ENCODE measurements around the gene XYLB. TPM values are rescaled to one million over a fixed set of nuclear protein-coding genes. Genes with fewer than 3 reads are reported as not detected.

The XYLB gene
- total RNA-seq = 1.2 and 2.1 TPM in 2 replicates

GRCh38 chr3:38346587-38347410 lies at the start of gene XYLB:
Gene XYLB (plus strand): TSS chr3:38346785. CDS start chr3:38346869, 84 bp downstream.

DNA sequence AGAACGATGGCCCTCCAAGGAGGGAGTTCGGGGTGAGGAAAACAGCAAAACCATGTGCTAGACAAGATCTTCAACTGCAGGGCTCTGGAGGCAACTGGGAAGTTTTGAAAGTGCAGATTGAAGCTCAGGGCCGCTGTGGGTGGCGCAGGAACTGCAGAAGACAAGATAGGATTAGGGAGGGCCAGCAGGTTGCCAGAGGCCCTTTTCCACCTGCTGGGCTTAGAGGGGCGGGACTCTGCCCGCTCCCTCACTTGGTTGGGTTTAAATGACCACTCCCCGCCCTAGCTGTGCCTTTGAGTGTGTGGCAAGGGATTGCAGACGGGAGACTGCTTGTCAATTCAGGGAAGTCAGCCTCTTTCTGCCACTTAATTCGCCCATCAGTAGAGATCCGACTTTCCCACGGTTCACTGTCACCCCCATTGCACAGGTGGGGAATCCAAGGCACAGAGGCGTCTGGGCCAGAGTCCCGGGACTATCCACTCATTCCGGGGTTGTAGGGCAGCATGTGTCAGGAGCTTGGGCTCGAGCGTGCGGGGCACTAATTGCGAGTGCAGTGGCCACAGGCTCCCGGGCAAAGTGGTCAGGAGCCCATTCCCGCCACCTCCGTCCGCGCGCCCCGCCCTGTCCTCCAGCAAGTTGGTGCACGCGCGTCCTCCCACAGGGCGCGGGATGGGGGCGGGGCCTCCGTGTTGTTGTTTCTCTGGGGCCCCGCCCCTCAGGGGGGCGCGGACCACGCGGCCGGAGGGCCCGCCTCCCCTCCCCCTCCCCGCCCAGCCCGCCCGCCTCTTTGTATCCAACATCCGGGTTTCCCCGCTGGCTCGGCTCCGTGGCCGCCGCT lies 106.7 kb downstream of the XYLB start, which contains the start of gene ACVR2B:
ACVR2B (plus strand) TSS at position 816 of the 838 bp plus-strand sequence. CDS start 433 bp downstream, outside the sequence.

Other genes starting within 250 kb of the XYLB start
- gene ACAA1, start 209.7 kb upstream of the XYLB start, total RNA-seq = 20.9 and 26.7 TPM in 2 replicates
- gene MYD88, start 208.1 kb upstream of the XYLB start, total RNA-seq = 22.0 and 34.2 TPM in 2 replicates
- gene OXSR1, start 181.2 kb upstream of the XYLB start, total RNA-seq = 59.5 and 75.7 TPM in 2 replicates
- gene SLC22A13, start 81.0 kb upstream of the XYLB start, total RNA-seq = 0.24 and 0.64 TPM in 2 replicates
- gene SLC22A14, start 64.5 kb upstream of the XYLB start, total RNA-seq = under 0.01 TPM in 1 of 2 replicates, not detected in the other
- 5.3 and 6.0 TPM in 2 replicates for gene ACVR2B, start 107.1 kb downstream of the XYLB start, total RNA-seq
- 1.7 and 3.1 TPM in 2 replicates for gene EXOG, start 149.6 kb downstream of the XYLB start, total RNA-seq